Natural killer cell (primary cell): ENCODE results near the gene UGT1A1. TPM values are rescaled to one million over a fixed set of nuclear protein-coding genes. Genes with fewer than 3 reads are reported as not detected.

ENCODE experiments used
- ATAC-seq, 3 donors: fragments of 150-1000 bp in 2 of 3; fragments of 200-7000 bp in 1 of 3; cut with Tn5 transposase; 1 replicate in 1 of 3; 2 replicates in 2 of 3; pipeline ENCODE4 v1.10.0; 2021; ENCODE audit warnings: mild to moderate bottlenecking in 2 of 3, moderate library complexity in 2 of 3
- DNase-seq, 2 donors: peaks; one replicate each; pipeline versions ENCODE4 v3.0.0 to v3.0.0-alpha.2; 2013 to 2021; ENCODE audit warnings: mixed read lengths in 1 of 2
- H3K27ac ChIP-seq: one replicate; pipeline ENCODE4 v1.5.1; 2013; ENCODE audit warnings: mild to moderate bottlenecking, low read length
- H3K27me3 ChIP-seq: one replicate; pipeline ENCODE4 v1.6.1; 2013; ENCODE audit warnings: low read length; ENCODE audit not compliant: control insufficient read depth, insufficient read depth
- H3K36me3 ChIP-seq: one replicate; pipeline ENCODE4 v1.6.1; 2013; ENCODE audit warnings: low read length; ENCODE audit not compliant: control insufficient read depth, insufficient read depth
- H3K4me1 ChIP-seq: one replicate; pipeline ENCODE4 v1.6.1; 2013; ENCODE audit warnings: low read length; ENCODE audit not compliant: control insufficient read depth, insufficient read depth
- H3K4me3 ChIP-seq: one replicate; pipeline ENCODE4 v1.5.1; 2013; ENCODE audit warnings: low read length
- H3K9me3 ChIP-seq: one replicate; pipeline ENCODE4 v1.6.1; 2013; ENCODE audit warnings: low read length; ENCODE audit not compliant: control insufficient read depth, insufficient read depth
- H3K27ac Mint-ChIP-seq, 2 donors: one replicate each; pipeline ENCODE4 v1.8.0; 2022; ENCODE audit warnings: mild to moderate bottlenecking in 2 of 2, mixed read lengths in 2 of 2, moderate library complexity in 1 of 2
- H3K27me3 Mint-ChIP-seq, 2 donors: one replicate each; pipeline ENCODE4 v1.8.0; 2022; ENCODE audit warnings: low read depth in 2 of 2, mixed read lengths in 2 of 2
- H3K36me3 Mint-ChIP-seq: one replicate; pipeline ENCODE4 v1.8.0; 2022; ENCODE audit warnings: mixed read lengths
- H3K4me1 Mint-ChIP-seq, 2 donors: one replicate each; pipeline ENCODE4 v1.8.0; 2022; ENCODE audit warnings: mixed read lengths in 2 of 2
- H3K4me3 Mint-ChIP-seq: one replicate; pipeline ENCODE4 v1.8.0; 2022; ENCODE audit warnings: mild to moderate bottlenecking, moderate library complexity, mixed read lengths
- H3K9me3 Mint-ChIP-seq, 2 donors: one replicate each; pipeline ENCODE4 v1.8.0; 2022; ENCODE audit warnings: mixed read lengths in 2 of 2
- WGBS: methylation state at CpG from one replicate; pipeline ENCODE4 v1.1.7; 2013; ENCODE audit warnings: missing lambda C conversion rate; ENCODE audit not compliant: insufficient coverage; 5-methylcytosine and 5-hydroxymethylcytosine counted together
- intact Hi-C: fragments of 100-400 bp; cut with micrococcal nuclease; formaldehyde crosslinking; loops from one replicate; pipeline ENCODE4 v1.14.2; 2022
- total RNA-seq, 4 donors: library from RNA; stranded (reverse); fragments of 120-200 nt in 1 of 4; gene quantifications; one replicate each; pipeline versions ENCODE4 v1.2.3 to v1.2.4, GENCODE V29; 2013 to 2022
- TF ChIP-seq, protein P1 (sequence below): fragments of 200-600 bp; IDR thresholded peaks from one replicate; pipeline ENCODE4 v1.8.0; 2022; ENCODE audit warnings: antibody characterized with exemption

The UGT1A1 gene
- total RNA-seq, 3 donors from 2014 or later (not counting 1 experiment from before 2014, with no cell fraction given) = not detected

DNA sequence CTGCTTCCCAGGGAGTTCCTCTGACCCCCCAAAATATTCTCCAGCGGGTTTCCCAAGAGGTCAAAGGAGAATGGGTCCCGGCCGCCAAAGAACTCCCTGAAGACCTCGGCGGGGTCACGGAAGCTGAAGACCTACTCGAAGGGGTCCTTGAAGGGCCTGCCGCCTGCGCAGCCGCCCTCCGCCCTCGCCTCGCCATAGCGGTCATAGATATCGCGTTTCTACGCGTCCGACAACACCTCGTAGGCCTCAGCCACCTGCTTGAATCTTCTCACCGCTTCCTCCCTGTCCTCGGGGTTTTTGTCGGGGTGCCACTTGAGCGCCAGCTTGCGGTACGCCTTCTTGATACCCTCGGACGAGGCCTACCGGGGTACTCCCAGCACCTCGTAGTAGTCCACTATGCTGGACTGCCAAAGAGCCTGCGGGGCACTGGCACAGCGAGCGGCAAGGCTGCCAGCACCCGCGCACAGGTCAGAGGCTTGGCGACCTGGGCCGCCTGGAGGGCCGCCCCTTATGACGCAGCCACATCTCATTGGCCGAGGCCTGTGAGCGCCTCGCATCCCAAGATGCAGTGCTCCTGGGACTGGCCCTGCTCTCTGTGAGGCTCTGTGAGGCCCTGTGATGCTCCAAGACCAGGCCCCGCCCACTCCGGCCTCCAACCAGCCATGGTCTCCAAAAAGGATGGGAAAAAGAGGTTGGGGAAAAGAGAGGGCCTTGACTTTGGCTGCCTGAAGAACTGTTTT, 5.0 kb upstream of the UGT1A1 start:
- intact Hi-C loops = no loop called here
- no peaks in the 10 kb centered on the region for H3K36me3 ChIP-seq
- H3K36me3 Mint-ChIP-seq = peaks cover 3% of the 10 kb centered on the region

DNA sequence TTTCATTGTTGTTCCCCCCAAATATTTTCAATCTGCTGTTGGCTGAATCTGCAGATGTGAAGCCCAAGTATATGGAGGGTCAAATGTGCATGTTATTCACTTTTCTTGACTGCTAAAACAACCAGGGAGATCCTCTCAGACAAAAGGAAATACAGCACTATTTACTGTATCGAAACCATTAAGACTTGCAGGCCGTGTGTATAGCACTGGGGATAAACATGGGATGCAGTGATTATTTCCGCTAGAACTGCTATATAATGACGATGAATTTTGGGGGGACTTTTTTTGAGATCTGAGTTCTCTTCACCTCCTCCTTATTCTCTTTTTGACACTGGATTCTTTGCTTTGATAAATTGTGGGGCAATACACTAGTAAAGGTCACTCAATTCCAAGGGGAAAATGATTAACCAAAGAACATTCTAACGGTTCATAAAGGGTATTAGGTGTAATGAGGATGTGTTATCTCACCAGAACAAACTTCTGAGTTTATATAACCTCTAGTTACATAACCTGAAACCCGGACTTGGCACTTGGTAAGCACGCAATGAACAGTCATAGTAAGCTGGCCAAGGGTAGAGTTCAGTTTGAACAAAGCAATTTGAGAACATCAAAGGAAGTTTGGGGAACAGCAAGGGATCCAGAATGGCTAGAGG, 3.5 kb upstream of the UGT1A1 start:
- WGBS = 71% methylated on average over 2 of the region's 7 CpGs
- peaks cover 14 to 17% of the 10 kb centered on the region in 2 donors for H3K27me3 Mint-ChIP-seq
- no peak overlapping the region for H3K4me3 Mint-ChIP-seq
- Histone ChIP-seq H3K4me1 (no peaks in the 10 kb centered on the region), H3K36me3 (no peaks in the 10 kb centered on the region), H3K9me3 (no peaks in the 10 kb centered on the region), H3K27ac (no peak overlapping the region), H3K4me3 (no peak overlapping the region), H3K27me3 (no peaks in the 10 kb centered on the region)
- TF ChIP-seq, protein P1, sequence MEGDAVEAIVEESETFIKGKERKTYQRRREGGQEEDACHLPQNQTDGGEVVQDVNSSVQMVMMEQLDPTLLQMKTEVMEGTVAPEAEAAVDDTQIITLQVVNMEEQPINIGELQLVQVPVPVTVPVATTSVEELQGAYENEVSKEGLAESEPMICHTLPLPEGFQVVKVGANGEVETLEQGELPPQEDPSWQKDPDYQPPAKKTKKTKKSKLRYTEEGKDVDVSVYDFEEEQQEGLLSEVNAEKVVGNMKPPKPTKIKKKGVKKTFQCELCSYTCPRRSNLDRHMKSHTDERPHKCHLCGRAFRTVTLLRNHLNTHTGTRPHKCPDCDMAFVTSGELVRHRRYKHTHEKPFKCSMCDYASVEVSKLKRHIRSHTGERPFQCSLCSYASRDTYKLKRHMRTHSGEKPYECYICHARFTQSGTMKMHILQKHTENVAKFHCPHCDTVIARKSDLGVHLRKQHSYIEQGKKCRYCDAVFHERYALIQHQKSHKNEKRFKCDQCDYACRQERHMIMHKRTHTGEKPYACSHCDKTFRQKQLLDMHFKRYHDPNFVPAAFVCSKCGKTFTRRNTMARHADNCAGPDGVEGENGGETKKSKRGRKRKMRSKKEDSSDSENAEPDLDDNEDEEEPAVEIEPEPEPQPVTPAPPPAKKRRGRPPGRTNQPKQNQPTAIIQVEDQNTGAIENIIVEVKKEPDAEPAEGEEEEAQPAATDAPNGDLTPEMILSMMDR = no peak
- H3K36me3 Mint-ChIP-seq = no peaks in the 10 kb centered on the region
- DNase-seq (no peak), ATAC-seq (no peak)
- no peak overlapping the region for H3K27ac Mint-ChIP-seq
- no peaks in the 10 kb centered on the region for H3K9me3 Mint-ChIP-seq
- intact Hi-C loops = no loop called here
- H3K4me1 Mint-ChIP-seq = no peaks in the 10 kb centered on the region

More for the DNA sequence above, 5.0 kb upstream of the UGT1A1 start:
- Mint-ChIP-seq H3K9me3 (no peaks in the 10 kb centered on the region), H3K27ac (no peak overlapping the region), H3K4me1 (no peaks in the 10 kb centered on the region), H3K27me3 (peaks cover 18 to 20% of the 10 kb centered on the region in 2 donors), H3K4me3 (no peak overlapping the region)
- H3K4me1 ChIP-seq = no peaks in the 10 kb centered on the region
- ATAC-seq (no peak), DNase-seq (no peak)
- TF ChIP-seq, protein P1 = no peak
- H3K9me3 ChIP-seq = peaks cover 10% of the 10 kb centered on the region
- no peak overlapping the region for H3K4me3 ChIP-seq
- no peak overlapping the region for H3K27ac ChIP-seq
- WGBS = 90% methylated on average over 42 of the region's 44 CpGs
- peaks cover 4% of the 10 kb centered on the region for H3K27me3 ChIP-seq

DNA sequence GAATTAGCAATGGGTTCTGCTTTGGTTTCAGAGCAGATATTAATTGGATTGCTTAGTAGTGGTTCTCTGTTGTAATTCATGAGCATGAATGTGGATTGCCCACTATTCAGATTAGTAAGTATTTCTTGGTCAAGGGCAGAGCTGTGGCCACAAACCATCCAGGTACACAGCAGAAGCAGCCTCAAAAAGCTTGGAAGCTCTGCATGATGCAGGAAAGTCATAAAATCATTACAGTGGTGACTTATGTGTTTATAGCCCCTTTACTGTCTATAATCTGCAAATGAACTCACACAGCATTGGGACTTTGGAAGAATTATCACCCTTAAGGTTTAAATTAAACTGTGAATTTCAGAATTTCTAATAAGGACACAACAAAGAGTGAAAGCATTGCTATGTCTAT, 1.9 kb upstream of the UGT1A1 start:
- no peak overlapping the region for H3K27ac ChIP-seq
- Mint-ChIP-seq H3K27me3 (peaks cover 8 to 14% of the 10 kb centered on the region in 2 donors), H3K4me3 (no peak overlapping the region), H3K27ac (no peak overlapping the region), H3K4me1 (no peaks in the 10 kb centered on the region), H3K36me3 (no peaks in the 10 kb centered on the region), H3K9me3 (no peaks in the 10 kb centered on the region)
- H3K4me3 ChIP-seq = no peak overlapping the region
- no peak for ATAC-seq
- intact Hi-C loops = no loop called here
- no peaks in the 10 kb centered on the region for H3K4me1 ChIP-seq
- no peaks in the 10 kb centered on the region for H3K27me3 ChIP-seq
- no peaks in the 10 kb centered on the region for H3K9me3 ChIP-seq
- no peaks in the 10 kb centered on the region for H3K36me3 ChIP-seq
- TF ChIP-seq, protein P1 = no peak
- DNase-seq = no peak
